Measurements from ENCODE around the gene IL1RAPL1.

IL1RAPL1 gene

GRCh38 chrX:29254515-29254914, 667.3 kb downstream of the IL1RAPL1 start:
- WGBS, 2 donors (ENCODE audit: extremely low coverage in 2 of 2, insufficient read length in 2 of 2, insufficient replicate concordance in 1 of 2) = no CpG with 5 or more reads among the region's 1 CpG
- H2BK5ac ChIP-seq (ENCODE audit: low read length) = no peak overlapping the region

GRCh38 chrX:29257521-29257920, 670.3 kb downstream of the IL1RAPL1 start:
- Histone ChIP-seq H3K4me2 (ENCODE audit: insufficient read depth, low read length, poor library complexity, severe bottlenecking) (no peak overlapping the region), H3K9me3 (replicated peaks in 1 of 2; ENCODE audit: control insufficient read depth in 2 of 2, insufficient read depth in 1 of 2, low read depth in 1 of 2, low read length in 2 of 2) (no peaks in the 10 kb centered on the region), H3K23ac (ENCODE audit: low read depth, low read length, poor library complexity) (no peak overlapping the region), H3K18ac (ENCODE audit: low read length) (no peak overlapping the region), H2AFZ (ENCODE audit: low read length) (no peak overlapping the region), H3K27ac (replicated peaks; ENCODE audit: low read length) (no peak overlapping the region), H3K4ac (ENCODE audit: low read length) (no peak overlapping the region), H2BK15ac (ENCODE audit: low read length) (no peak overlapping the region), H2BK120ac (ENCODE audit: low read depth, low read length) (no peak overlapping the region), H3K4me1 (ENCODE audit: control insufficient read depth in 2 of 2, insufficient read depth in 1 of 2, low read depth in 1 of 2, low read length in 2 of 2) (no peaks in the 10 kb centered on the region), H2AK5ac (ENCODE audit: low read depth, low read length) (no peak overlapping the region), H4K91ac (ENCODE audit: low read depth, low read length, poor library complexity) (no peak overlapping the region), H4K8ac (ENCODE audit: low read depth, low read length) (no peak overlapping the region), H2BK5ac (ENCODE audit: low read length) (no peak overlapping the region), H3K79me1 (ENCODE audit: low read depth, low read length) (no peaks in the 10 kb centered on the region), H3K9ac (ENCODE audit: low read depth, low read length, poor library complexity) (no peak overlapping the region), H3K27me3 (ENCODE audit: control insufficient read depth in 3 of 3, insufficient read depth in 3 of 3, low read depth in 1 of 3, low read length in 3 of 3) (no peaks in the 10 kb centered on the region), H3K36me3 (replicated peaks in 1 of 2; ENCODE audit: control insufficient read depth in 2 of 2, insufficient read depth in 2 of 2, low read length in 2 of 2) (no peaks in the 10 kb centered on the region), H2BK12ac (ENCODE audit: low read length) (no peak overlapping the region), H3K4me3 (ENCODE audit: low read length in 2 of 2) (no peak overlapping the region), H3K14ac (ENCODE audit: low read length) (no peak overlapping the region)
- DNase-seq (ENCODE audit: low spot score) = no peak
- WGBS, 2 donors (ENCODE audit: extremely low coverage in 2 of 2, insufficient read length in 2 of 2, insufficient replicate concordance in 1 of 2) = no CpG with 5 or more reads among the region's 3 CpGs

More at GRCh38 chrX:29254515-29254914, 667.3 kb downstream of the IL1RAPL1 start:
- DNase-seq (ENCODE audit: low spot score) = no peak
- no peaks in the 10 kb centered on the region for H3K4me1 ChIP-seq (ENCODE audit: control insufficient read depth in 2 of 2, insufficient read depth in 1 of 2, low read depth in 1 of 2, low read length in 2 of 2)
- H2BK120ac ChIP-seq (ENCODE audit: low read depth, low read length) = no peak overlapping the region
- no peak overlapping the region for H3K23ac ChIP-seq (ENCODE audit: low read depth, low read length, poor library complexity)
- no peaks in the 10 kb centered on the region for H3K9me3 ChIP-seq (replicated peaks in 1 of 2; ENCODE audit: control insufficient read depth in 2 of 2, insufficient read depth in 1 of 2, low read depth in 1 of 2, low read length in 2 of 2)
- no peak overlapping the region for H3K18ac ChIP-seq (ENCODE audit: low read length)
- no peak overlapping the region for H3K14ac ChIP-seq (ENCODE audit: low read length)
- H4K91ac ChIP-seq (ENCODE audit: low read depth, low read length, poor library complexity) = no peak overlapping the region
- H2BK12ac ChIP-seq (ENCODE audit: low read length) = no peak overlapping the region
- no peak overlapping the region for H3K4me2 ChIP-seq (ENCODE audit: insufficient read depth, low read length, poor library complexity, severe bottlenecking)
- no peaks in the 10 kb centered on the region for H3K27me3 ChIP-seq (ENCODE audit: control insufficient read depth in 3 of 3, insufficient read depth in 3 of 3, low read depth in 1 of 3, low read length in 3 of 3)
- no peak overlapping the region for H2BK15ac ChIP-seq (ENCODE audit: low read length)
- H3K27ac ChIP-seq (replicated peaks; ENCODE audit: low read length) = no peak overlapping the region
- no peaks in the 10 kb centered on the region for H3K79me1 ChIP-seq (ENCODE audit: low read depth, low read length)
- H3K36me3 ChIP-seq (replicated peaks in 1 of 2; ENCODE audit: control insufficient read depth in 2 of 2, insufficient read depth in 2 of 2, low read length in 2 of 2) = no peaks in the 10 kb centered on the region
- no peak overlapping the region for H2AFZ ChIP-seq (ENCODE audit: low read length)
- no peak overlapping the region for H3K9ac ChIP-seq (ENCODE audit: low read depth, low read length, poor library complexity)
- no peak overlapping the region for H3K4me3 ChIP-seq (ENCODE audit: low read length in 2 of 2)
- no peak overlapping the region for H2AK5ac ChIP-seq (ENCODE audit: low read depth, low read length)
- no peak overlapping the region for H4K8ac ChIP-seq (ENCODE audit: low read depth, low read length)
- no peak overlapping the region for H3K4ac ChIP-seq (ENCODE audit: low read length)

DNA sequence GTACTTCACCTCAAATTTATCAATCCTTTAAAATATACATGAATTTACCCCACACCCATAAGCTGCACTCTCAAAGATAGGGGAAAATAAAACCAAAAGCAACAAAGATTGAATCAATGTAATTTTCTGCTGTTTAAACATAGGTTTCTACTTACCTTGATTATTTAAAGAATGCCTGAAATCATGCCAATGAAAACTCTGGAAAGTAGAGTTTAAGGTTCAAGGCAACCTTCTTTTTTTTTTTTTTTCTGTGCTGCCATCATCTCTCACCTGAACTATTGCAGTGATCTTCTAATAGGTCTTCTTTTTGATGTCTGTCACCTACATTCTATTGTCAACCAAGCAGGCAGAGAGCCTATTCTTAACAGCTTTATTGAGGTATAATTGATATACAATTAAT, 682.1 kb downstream of the IL1RAPL1 start:
- H3K18ac ChIP-seq (ENCODE audit: low read length) = no peak overlapping the region
- H3K79me1 ChIP-seq (ENCODE audit: low read depth, low read length) = no peaks in the 10 kb centered on the region
- no peak overlapping the region for H2BK15ac ChIP-seq (ENCODE audit: low read length)
- H3K4me3 ChIP-seq (ENCODE audit: low read length in 2 of 2) = no peak overlapping the region
- no peak overlapping the region for H3K27ac ChIP-seq (replicated peaks; ENCODE audit: low read length)
- H3K14ac ChIP-seq (ENCODE audit: low read length) = no peak overlapping the region
- no peak overlapping the region for H2AFZ ChIP-seq (ENCODE audit: low read length)
- H4K91ac ChIP-seq (ENCODE audit: low read depth, low read length, poor library complexity) = no peak overlapping the region
- H3K4me1 ChIP-seq (ENCODE audit: control insufficient read depth in 2 of 2, insufficient read depth in 1 of 2, low read depth in 1 of 2, low read length in 2 of 2) = no peaks in the 10 kb centered on the region
- DNase-seq (ENCODE audit: low spot score) = no peak
- no peak overlapping the region for H2AK5ac ChIP-seq (ENCODE audit: low read depth, low read length)
- no peaks in the 10 kb centered on the region for H3K27me3 ChIP-seq (ENCODE audit: control insufficient read depth in 3 of 3, insufficient read depth in 3 of 3, low read depth in 1 of 3, low read length in 3 of 3)
- no peak overlapping the region for H3K4me2 ChIP-seq (ENCODE audit: insufficient read depth, low read length, poor library complexity, severe bottlenecking)
- no peak overlapping the region for H2BK12ac ChIP-seq (ENCODE audit: low read length)
- no peak overlapping the region for H4K8ac ChIP-seq (ENCODE audit: low read depth, low read length)
- no peak overlapping the region for H3K4ac ChIP-seq (ENCODE audit: low read length)
- H3K23ac ChIP-seq (ENCODE audit: low read depth, low read length, poor library complexity) = no peak overlapping the region
- no peak overlapping the region for H2BK5ac ChIP-seq (ENCODE audit: low read length)
- no peaks in the 10 kb centered on the region for H3K9me3 ChIP-seq (replicated peaks in 1 of 2; ENCODE audit: control insufficient read depth in 2 of 2, insufficient read depth in 1 of 2, low read depth in 1 of 2, low read length in 2 of 2)
- no peak overlapping the region for H3K9ac ChIP-seq (ENCODE audit: low read depth, low read length, poor library complexity)
- no peak overlapping the region for H2BK120ac ChIP-seq (ENCODE audit: low read depth, low read length)
- no peaks in the 10 kb centered on the region for H3K36me3 ChIP-seq (replicated peaks in 1 of 2; ENCODE audit: control insufficient read depth in 2 of 2, insufficient read depth in 2 of 2, low read length in 2 of 2)

GRCh38 chrX:29274517-29274916, 687.3 kb downstream of the IL1RAPL1 start:
- Histone ChIP-seq H2AK5ac (ENCODE audit: low read depth, low read length) (no peak overlapping the region), H3K4me1 (ENCODE audit: control insufficient read depth in 2 of 2, insufficient read depth in 1 of 2, low read depth in 1 of 2, low read length in 2 of 2) (no peaks in the 10 kb centered on the region), H3K14ac (ENCODE audit: low read length) (no peak overlapping the region), H2AFZ (ENCODE audit: low read length) (no peak overlapping the region), H4K91ac (ENCODE audit: low read depth, low read length, poor library complexity) (no peak overlapping the region), H3K4ac (ENCODE audit: low read length) (no peak overlapping the region), H3K9me3 (replicated peaks in 1 of 2; ENCODE audit: control insufficient read depth in 2 of 2, insufficient read depth in 1 of 2, low read depth in 1 of 2, low read length in 2 of 2) (no peaks in the 10 kb centered on the region), H4K8ac (ENCODE audit: low read depth, low read length) (no peak overlapping the region), H3K27me3 (ENCODE audit: control insufficient read depth in 3 of 3, insufficient read depth in 3 of 3, low read depth in 1 of 3, low read length in 3 of 3) (no peaks in the 10 kb centered on the region), H3K79me1 (ENCODE audit: low read depth, low read length) (no peaks in the 10 kb centered on the region), H2BK15ac (ENCODE audit: low read length) (no peak overlapping the region), H2BK12ac (ENCODE audit: low read length) (no peak overlapping the region), H2BK120ac (ENCODE audit: low read depth, low read length) (no peak overlapping the region), H3K27ac (replicated peaks; ENCODE audit: low read length) (no peak overlapping the region), H3K36me3 (replicated peaks in 1 of 2; ENCODE audit: control insufficient read depth in 2 of 2, insufficient read depth in 2 of 2, low read length in 2 of 2) (no peaks in the 10 kb centered on the region), H3K9ac (ENCODE audit: low read depth, low read length, poor library complexity) (no peak overlapping the region), H3K23ac (ENCODE audit: low read depth, low read length, poor library complexity) (no peak overlapping the region), H2BK5ac (ENCODE audit: low read length) (no peak overlapping the region), H3K18ac (ENCODE audit: low read length) (no peak overlapping the region), H3K4me2 (ENCODE audit: insufficient read depth, low read length, poor library complexity, severe bottlenecking) (no peak overlapping the region), H3K4me3 (ENCODE audit: low read length in 2 of 2) (no peak overlapping the region)
- DNase-seq (ENCODE audit: low spot score) = no peak
- WGBS, 2 donors (ENCODE audit: extremely low coverage in 2 of 2, insufficient read length in 2 of 2, insufficient replicate concordance in 1 of 2) = no CpG with 5 or more reads among the region's 3 CpGs

Measured in neuronal stem cell (in vitro differentiated cells).